ENCODE data around the gene ITPR2.

- TF ChIP-seq CTCF (conservative IDR thresholded peaks at IDR 0.05; ENCODE audit: low read depth, low read length) (no peak), EZH2 (IDR thresholded peaks at IDR 0.05; ENCODE audit: low read length, unreplicated experiment) (no peak)
These were observed 19.2 kb downstream of the ITPR2 start for GRCh38 chr12:26813812-26814211.

All from PC-3 (cell line).